ENCODE measurements around the gene PRRG1.
A peak's percentile ranks its signal among the peaks of the same experiment; 100 is the strongest.
"Not testable (repeated sequence)": the region's sequence is repeated elsewhere in the genome, so short reads cannot be mapped to it uniquely, and the experiment has no call there.

PRRG1 gene

DNA sequence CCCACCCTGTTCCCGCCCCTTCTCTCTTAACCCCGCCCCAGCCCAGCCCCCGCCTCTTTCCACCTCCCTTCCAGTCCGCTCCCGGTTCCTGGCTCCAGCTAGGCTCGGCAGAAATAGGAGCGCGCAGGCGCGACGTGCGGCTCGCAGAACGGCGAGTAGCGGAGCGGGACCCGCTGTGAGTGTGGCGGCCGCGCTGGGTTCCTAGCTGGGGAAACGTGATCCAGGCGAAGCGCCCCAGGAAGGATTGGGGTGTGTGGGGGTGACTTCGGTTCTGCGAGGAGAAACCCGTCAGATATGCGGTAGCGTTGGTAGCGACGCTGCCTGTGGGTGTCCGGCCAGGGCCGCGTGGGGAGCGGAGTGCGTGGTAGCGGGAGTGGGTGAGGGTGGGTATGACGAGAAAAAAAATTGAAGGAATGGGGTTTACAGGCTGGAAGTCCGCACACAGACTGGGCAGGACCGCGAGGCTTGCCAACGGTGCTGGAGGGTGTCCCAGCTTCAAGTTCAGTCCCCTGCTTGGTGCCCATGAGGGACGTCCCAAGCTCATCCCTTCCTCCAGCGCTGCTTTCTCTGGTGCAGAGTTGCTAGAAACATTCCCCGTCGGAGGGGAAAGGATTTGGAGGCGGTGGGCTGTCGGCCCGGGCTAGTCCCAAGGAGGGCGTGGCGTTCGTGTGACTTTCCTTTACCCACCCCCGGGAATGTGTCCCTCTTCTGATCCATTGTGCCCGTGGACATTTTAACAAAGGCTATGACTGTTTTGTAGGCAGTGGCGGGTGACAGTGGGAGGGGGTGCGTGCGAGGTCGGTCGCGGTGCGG lies at the start of gene PRRG1:
Gene PRRG1, plus strand, starts transcription at position 144 of the 813 bp plus-strand sequence. CDS start 56,886 bp downstream, outside the sequence.
- peak; percentile 51 for DNase-seq (ENCODE audit: low read depth)

DNA sequence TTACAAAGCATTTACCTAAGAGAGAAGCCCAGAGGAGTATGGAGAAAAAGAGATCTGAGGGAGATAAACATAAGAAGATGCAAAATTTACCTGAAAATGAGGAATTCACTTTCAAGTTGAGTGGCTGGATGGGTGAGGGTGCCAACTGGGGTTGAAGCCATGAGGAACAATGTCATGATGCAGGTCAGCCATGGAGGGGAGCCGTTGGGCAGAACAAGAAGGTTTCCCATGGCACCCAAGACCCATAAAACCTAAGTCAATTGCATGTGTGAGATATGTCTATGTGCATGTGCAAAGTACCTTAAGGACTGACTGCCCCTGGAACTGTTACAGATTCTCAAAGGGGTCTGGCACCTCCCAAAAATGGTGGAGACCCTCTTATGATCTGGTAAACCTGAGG lies 46.6 kb upstream of the PRRG1 start:
- DNase-seq (ENCODE audit: low read depth), result no peak

DNA sequence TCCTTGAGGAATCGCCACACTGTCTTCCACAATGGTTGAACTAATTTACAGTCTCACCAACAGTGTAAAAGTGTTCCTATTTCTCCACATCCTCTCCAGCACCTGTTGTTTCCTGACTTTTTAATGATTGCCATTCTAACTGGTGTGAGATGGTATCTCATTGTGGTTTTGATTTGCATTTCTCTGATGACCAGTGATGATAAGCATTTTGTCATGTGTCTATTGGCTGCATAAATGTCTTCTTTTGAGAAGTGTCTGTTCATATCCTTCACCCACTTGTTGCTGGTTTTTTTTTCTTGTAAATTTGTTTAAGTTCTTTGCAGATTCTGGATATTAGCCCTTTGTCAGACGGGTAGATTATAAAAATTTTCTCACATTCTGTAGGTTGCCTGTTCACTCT lies 43.9 kb upstream of the PRRG1 start:
- not testable (repeated sequence) for DNase-seq (ENCODE audit: low read depth)

DNA sequence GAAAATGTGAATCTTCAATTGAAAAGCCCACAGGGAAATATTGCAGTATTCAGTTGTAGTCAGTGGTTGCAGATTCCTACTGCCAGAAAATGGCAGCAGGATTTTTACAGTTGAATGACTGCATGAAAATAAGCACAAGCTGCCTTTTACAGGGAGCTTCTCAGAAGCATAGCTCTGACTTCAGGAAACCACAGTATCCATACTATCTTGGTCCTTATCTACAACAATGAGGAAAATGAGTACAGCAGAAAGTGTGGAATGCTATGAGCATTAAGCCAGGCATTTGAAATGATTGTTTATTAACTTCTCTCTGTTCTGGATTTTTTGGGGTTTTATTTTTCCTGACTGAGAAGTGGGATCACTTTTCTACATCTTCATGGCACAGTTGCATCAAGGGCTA lies 34.6 kb upstream of the PRRG1 start:
- DNase-seq (ENCODE audit: low read depth), result no peak

DNA sequence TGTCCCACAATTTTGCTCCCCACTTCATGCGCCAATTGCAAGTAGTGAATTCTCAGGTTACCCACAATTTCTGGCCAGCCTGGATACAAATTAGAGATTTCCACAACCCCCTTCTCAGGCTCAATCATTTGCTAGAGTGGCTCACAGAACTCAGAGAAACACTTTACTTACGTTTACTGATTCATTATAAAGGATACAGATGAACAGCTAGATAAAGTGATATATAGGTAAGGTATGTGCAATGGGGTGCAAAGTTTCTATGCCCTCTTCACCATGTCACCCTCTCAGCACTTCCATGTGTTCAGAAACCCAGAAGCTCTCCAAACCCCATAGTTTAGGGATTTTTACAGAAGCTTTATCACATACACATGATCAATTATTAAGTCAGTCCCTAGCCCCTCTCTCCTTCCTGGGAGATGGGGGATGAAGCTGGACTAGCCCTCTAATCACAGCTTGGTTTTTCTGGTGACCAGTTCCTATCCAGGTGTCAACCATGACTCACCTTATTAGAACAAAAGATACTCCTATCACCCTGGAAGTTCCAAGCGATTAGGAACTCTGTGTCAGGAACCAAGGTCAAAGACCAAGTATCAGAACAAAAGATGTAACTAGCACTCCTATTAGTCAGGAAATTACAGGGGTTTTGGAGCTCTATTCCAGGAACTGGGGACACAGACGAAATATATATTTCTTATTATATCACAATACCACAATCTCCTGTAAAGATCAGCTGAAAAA lies 33.5 kb upstream of the PRRG1 start:
- DNase-seq (ENCODE audit: low read depth), result no peak

DNA sequence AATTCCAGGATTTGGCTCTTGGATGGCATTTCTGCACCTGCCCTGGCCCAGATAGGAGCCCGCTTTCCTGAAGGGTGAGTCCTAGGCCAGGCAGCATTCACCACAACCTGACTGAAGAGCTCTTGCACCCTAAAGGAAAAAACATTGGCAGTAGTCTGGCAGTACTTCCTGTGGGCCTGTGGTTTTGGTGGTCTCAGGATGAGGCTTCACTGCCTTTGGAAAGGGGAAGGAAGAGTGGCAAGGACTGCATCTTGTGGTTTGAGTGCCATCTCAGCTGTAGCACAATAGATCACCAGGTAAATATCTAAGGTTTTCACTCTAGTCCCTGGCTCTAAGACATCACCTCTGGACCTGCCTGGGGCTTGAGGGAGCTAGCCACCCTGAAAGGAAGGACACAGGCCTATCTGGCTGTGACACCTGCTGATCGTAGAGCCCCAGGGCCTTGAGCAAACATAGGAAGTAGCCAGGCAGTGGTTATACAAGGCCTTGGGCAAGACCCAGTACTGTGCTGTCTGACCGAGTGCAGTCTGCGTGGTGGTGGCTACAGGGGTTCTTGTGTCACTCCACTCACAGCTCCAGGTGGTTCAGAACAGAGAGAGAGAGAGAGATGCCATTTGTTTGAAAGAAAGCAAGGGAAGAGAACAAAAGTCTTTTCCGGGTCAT lies 28.5 kb upstream of the PRRG1 start:
- DNase-seq (ENCODE audit: low read depth), result peak; percentile 25

DNA sequence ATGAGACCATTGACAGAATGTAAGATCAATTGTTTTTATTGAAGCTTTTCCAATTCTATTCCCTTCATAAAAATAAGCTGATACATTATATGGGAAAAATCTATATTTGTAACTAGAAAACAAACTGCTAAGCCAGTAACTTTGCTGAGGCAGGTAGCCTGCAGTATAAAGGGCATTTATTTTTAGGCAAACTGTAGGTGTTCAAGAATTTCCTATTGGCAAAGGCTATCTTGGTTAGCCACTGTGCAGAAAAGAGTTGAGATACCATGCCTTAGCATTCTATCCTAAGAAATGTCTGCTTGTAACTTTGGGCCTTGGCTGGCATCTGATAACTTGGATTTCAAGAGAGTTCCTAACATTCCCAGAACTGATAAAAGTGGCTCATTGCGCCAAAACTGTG lies 18.5 kb upstream of the PRRG1 start:
- DNase-seq (ENCODE audit: low read depth), result no peak

DNA sequence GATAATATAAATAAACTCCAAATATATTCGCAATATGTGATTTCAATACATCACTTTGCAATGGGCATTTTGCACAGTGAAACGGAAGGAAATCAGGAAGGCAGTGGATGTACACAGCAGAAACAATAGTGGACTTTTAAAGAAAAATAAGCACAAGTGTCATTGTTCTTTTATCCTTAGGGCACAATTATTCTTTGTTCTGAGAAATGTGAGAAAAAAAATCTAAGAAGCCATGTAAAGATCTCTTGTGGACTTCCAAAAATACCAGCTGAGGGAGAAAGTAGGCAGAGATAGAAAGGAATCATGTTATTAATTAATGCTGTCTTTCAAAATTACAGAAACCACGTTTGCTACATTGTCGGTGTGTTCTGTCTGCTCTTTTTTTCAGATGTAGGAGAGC lies 17.6 kb upstream of the PRRG1 start:
- DNase-seq (ENCODE audit: low read depth), result no peak

DNA sequence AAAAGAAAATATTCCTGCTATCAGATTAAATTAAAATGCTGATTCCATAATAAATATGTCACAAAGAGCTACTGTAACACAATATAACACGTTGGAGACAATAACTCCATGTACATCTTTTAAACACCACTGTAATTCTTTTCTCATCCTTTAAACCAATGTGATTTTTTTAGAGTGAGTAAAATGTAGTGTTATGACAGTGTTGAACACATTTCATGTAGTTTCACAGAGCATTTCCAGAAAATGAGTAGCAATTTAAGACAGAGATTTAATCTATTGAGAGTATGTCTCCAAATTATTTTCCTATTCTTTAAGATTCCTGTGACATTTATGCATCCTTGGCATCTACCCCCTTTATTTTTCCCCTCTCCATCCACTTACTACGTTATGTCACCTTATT lies 17.1 kb upstream of the PRRG1 start:
- no peak for DNase-seq (ENCODE audit: low read depth)

DNA sequence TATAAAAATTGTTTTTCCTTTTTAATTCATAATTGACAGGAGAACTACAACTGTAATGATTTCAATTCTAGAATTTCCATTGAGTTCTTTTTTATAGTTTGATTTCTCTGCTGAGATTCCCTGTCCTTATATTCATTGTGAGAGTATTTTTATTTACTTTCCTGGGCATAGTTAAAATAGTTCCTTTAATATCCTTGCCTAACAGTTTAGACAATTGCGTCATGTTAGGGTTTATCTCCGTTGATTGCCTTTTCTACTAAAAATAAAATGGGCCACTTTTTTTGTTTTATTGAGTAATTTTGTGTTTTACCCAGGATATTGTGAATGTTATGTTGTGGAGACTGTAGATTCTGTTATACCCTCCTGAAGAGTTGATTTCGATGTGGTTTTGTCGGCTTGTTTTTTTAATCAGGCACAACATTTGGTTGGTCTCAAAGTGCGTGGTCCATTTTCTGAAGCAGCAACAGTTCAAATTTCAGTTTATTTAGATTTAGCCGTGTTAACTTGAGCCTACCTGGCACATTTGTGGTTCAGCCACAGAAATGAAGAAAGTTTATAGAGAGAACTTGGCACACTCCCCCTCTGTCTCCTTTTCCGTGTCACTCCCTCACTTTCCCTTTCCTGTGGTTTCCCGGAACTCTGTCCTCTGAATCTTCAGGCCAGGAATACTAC lies 16.0 kb upstream of the PRRG1 start:
- no peak for DNase-seq (ENCODE audit: low read depth)

DNA sequence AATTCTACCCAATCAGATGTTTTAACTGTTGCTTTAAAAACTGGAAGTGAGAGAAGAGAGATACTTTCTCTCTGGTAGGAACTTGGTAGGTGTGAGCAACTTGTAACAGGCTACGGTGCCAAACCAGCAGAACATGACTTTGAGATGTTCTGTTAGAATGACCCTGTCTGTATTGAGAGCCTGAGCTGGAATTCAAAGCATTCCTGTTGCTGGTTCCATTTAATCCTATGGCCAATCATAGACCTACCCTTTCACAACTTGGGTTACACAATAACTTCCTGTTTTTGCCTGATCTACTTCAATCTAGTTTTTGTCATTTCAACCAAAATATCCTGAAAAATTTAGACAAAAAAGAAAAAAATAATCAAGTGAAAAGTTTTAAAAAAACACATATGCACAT lies 1.7 kb upstream of the PRRG1 start:
- no peak for DNase-seq (ENCODE audit: low read depth)

DNA sequence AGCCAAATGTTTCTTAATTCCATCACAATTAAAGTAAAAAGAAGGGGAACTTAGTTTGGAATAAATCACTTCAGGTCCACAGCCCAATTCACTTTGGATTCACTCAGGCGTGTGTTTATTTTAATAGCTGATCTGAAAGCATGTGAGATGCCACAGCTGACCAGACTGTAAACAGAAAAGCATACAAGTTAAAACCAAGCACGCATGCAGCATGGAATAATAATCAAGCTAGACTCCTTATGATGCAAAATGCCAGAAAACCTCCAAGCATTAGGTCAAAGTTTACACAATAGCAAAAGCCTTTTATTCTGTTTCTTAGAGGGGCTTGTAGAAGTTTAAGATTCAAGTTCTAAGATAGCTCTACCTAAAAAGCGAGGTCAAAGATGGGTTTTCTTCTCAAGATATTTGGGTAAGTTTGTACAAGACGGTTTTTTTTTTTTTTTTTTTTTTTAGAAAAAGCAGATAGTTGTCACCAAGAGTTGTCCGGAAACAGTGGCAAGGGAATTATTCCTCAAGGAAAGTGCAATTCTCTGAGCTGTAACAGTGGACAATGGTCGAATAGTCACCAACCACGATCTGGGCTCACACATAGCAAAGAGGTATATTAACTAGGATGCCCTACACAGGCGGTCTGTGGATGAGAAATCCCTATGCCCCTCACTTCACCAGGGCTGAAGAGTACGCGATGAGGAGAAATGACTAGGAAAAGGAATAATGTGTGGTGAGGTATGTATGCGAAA lies 763 bp upstream of the PRRG1 start:
- DNase-seq (ENCODE audit: low read depth), result no peak

DNA sequence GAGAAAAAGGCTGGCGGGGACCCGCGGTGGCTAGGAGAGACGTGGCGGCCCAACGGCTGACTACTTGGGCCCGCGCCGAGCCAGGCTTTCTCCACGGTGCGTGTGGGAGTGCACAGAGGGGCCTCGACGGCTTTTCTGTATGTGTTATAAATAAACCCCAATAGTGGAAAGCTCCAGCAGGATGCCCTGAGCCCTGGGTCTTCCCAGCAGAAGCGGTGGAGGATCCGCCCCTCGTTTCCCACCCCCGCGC lies 268 bp upstream of the PRRG1 start:
- DNase-seq (ENCODE audit: low read depth), result no peak

DNA sequence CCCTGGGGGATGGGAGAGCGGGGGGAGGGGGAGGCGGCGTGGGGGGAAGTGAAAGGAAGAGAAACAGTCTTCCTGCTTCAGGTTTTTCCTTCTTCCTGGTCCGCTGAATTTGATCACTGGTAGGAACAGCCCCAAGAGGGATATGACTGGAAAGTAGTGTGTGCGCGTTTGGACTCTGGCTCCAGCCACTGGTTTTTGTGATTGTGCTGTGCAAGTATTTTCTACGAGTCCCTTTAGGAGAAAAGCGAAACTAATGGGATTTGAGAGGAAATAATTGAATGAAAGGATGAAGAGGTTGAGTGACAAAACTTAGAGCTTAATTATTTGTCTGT lies 836 bp downstream of the PRRG1 start:
- no peak for DNase-seq (ENCODE audit: low read depth)

DNA sequence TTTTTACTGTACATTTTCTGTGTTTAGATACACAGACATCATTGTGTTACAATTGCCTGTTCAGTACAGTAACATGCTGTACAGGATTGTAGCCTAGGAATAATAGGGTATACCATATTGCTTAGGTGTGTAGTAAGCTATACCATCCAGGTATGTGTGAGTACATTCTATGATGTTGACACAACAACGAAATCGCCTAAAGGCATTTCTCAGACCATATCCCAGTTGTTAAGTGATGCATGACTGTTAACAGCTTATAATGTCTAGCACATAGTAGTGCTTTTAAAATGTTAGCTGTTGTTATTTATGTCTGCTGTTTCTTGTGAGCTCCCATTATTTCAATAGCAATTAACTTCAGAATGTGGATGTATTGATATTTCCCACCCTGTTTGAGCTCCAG lies 4.5 kb downstream of the PRRG1 start:
- DNase-seq (ENCODE audit: low read depth), result no peak

DNA sequence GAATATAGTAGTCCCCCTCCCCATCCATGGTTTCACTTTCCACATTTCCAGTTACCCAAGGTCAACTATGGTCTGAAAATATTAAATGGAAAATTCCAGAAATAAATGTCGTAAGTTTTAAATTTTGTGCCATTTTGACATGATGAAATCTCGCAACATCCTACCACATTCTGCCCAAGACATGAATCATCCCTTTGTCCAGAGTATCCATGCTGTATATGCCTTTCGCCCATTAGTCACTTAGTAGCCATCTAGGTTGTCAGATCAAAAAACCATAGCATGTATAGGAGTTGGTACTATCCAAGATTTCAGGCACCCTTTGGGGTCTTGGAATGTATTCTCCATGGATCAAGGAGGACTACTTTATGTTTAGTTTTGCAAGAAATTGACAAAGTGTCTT lies 8.3 kb downstream of the PRRG1 start:
- no peak for DNase-seq (ENCODE audit: low read depth)

DNA sequence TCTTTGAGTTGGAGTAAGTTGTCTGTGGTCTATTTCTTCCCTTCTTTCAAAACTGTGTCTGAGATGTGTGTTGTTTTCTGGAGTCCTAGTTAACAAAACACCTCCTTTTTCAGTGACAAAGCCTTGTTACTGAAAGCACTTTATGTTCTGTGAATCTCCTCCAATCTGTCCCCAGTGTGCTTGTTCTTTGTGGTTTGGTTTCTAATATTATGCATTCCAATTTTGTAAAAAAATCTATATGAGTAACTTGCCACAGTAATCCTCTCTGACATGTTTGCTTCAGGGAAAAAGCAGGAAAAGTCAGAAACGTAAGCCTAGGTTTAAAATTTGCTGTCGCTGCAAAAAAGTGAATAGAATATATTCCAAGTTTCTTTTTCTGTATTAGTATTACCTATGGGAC lies 12.4 kb downstream of the PRRG1 start:
- DNase-seq (ENCODE audit: low read depth), result no peak

DNA sequence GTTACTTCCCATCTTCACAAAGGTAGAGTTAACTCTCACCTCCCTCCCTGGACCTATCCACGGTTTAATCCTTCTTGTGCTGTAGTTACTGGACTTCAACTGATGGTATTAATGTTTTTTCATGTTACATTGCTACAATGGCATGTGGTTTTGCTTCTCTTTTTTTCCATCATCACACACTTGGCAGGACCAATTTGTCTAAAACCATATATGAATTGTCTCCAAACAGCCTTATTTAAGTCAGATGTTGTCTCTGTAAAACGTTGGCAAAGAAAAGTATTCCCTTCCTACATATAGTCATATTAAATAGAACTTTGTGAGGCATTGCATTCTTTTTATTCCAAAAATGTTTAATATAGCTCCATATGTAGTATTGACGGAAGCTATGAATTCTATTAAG lies 15.5 kb downstream of the PRRG1 start:
- DNase-seq (ENCODE audit: low read depth), result no peak

DNA sequence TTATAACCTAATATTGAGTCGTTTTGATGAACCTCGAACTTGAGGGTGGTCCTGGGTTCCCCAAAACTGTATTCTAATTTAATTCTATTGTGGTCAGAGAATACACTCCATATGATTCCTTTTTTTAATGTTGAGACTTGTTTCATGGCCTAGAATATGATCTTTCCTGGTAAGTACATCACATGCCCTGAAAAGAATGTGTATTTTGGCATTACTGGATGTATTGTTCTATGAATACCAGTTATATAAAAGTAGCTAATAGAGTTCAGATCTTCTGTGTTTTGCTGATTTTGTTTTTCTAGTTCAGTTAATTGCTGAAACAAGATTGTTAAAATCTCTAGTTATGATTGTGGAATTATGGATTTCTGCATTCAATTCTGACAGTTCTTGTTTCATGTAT lies 18.8 kb downstream of the PRRG1 start:
- DNase-seq (ENCODE audit: low read depth), result no peak

DNA sequence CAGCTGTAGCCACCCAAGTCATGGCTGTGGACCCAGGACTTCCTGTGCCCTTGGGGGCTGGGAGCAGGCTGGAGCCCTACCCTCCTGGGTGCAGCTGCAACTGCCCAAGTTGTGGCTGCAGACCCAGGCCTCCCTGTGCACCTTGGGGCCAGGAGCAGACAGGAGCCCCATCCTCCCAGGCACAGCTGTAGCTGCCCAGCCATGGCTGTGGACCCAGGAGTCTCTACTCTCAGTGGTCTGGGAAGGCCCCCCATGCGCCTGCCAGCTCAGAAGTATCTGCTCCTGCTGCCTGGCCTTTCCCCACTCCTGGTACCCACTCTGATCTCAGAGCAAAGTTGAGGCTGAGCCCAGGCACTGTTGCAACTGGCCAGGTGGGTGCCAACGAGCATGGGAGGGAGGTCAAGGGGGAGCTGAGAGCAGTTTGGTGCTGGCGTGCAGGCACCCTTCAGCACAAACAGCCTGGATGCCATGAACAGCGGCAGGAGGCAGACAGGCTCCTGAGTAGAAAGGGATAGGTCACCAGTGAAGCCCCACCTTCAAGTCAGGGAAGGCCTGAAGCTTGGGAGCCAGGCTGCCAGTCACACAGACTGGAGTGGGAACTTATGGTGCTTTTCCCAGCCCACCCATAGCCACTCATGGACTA lies 21.5 kb downstream of the PRRG1 start:
- no peak for DNase-seq (ENCODE audit: low read depth)

DNA sequence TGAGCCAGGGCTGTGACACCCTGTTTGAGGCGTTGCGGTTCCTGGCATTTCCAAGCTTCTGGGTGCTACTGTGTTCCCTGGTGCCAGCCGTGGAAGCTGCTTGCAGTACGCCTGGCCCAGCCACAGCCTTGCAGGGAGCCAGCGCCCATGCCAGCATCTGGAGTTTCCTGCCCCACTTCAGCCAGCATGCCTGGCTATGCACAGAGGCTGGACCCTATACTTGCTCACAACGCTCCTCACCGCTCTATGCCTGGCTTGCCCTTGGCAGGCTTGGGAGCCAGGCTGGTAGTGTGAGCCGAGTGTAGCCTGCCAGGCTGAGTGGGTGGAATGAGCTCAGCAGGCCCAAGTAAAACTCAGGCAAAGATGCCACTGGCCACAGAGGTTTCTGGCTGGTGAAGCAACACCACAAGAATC lies 22.4 kb downstream of the PRRG1 start:
- DNase-seq (ENCODE audit: low read depth), result no peak

DNA sequence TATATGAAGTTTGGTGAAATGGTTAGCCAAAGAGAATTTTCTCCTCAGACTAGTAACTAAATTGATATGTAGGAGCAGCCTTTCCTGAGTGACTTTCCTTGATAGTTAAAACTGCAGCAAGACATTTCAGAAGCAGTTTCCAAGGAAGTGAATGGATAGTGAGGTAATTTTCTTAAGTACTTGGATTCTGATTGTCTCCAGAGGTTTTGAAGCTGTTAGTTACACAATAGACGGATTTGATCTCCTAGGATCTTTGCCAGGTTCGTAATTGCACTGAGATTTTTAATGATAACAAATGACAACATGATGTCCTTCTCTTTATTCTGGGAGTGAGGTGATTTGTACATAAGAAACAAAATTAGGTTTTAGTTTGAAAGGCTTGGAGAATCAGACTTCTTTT lies 29.2 kb downstream of the PRRG1 start:
- no peak for DNase-seq (ENCODE audit: low read depth)
